HepG2 (cell line): ENCODE measurements around the gene SRSF12. TPM values are rescaled to one million over a fixed set of nuclear protein-coding genes. Genes with fewer than 3 reads are reported as not detected.

Source experiments
- ERF ChIP-seq: IDR thresholded peaks from 2 replicates; pipeline ENCODE4 v1.6.1; 2018; ENCODE audit warnings: missing biosample characterization, missing genetic modification reagents
- GATAD1 ChIP-seq: IDR thresholded peaks from 2 replicates; pipeline ENCODE4 v1.6.1; 2016; ENCODE audit warnings: missing genetic modification reagents, missing compliant biosample characterization
- HDAC6 ChIP-seq: fragments of 200-600 bp; sonication (generic); IDR thresholded peaks from 2 replicates; pipeline ENCODE4 v1.7.0; 2017; ENCODE audit warnings: mild to moderate bottlenecking, antibody characterized with exemption, low read length, low read depth
- KLF12 ChIP-seq: sonication (generic); formaldehyde crosslinking; IDR thresholded peaks from 2 replicates; pipeline ENCODE4 v1.4.0; 2020; ENCODE audit warnings: missing genetic modification reagents, borderline replicate concordance
- KLF6 ChIP-seq: IDR thresholded peaks from 2 replicates; pipeline ENCODE4 v1.8.0; 2016; ENCODE audit warnings: missing biosample characterization, missing genetic modification reagents
- SMYD3 ChIP-seq: sonication (generic); formaldehyde crosslinking; IDR thresholded peaks from 2 replicates; pipeline ENCODE4 v1.8.1; 2023; ENCODE audit warnings: mild to moderate bottlenecking, missing genetic modification reagents
- SRSF9 ChIP-seq: fragments of 200-400 bp; formaldehyde crosslinking; IDR thresholded peaks from 2 replicates; pipeline ENCODE4 v1.6.1; 2018; ENCODE audit warnings: borderline replicate concordance, mild to moderate bottlenecking, low read depth, low read length; ENCODE audit not compliant: insufficient read depth, poor library complexity, severe bottlenecking
- SUZ12 ChIP-seq: fragments of 150-350 bp; IDR thresholded peaks from 2 replicates; pipeline ENCODE4 v1.6.1; 2014; ENCODE audit warnings: low read depth, low read length
- ZBTB4 ChIP-seq: sonication (generic); formaldehyde crosslinking; IDR thresholded peaks from 2 replicates; pipeline ENCODE4 v1.4.0; 2020; ENCODE audit warnings: missing genetic modification reagents, mild to moderate bottlenecking, borderline replicate concordance
- ZBTB44 ChIP-seq: sonication (generic); formaldehyde crosslinking; IDR thresholded peaks from 2 replicates; pipeline ENCODE4 v1.4.0; 2020; ENCODE audit warnings: missing genetic modification reagents
- ZFP91 ChIP-seq: sonication (generic); formaldehyde crosslinking; IDR thresholded peaks from 2 replicates; pipeline ENCODE4 v1.9.0; 2022; ENCODE audit warnings: missing genetic modification reagents, mild to moderate bottlenecking, borderline replicate concordance
- ZNF329 ChIP-seq: sonication (generic); formaldehyde crosslinking; IDR thresholded peaks from 2 replicates; pipeline ENCODE4 v1.9.0; 2021; ENCODE audit warnings: low read depth, mild to moderate bottlenecking, missing genetic modification reagents
- polyA plus RNA-seq, 8 experiments: library from polyadenylated mRNA; depleted of rRNA in 3 of 8; stranded (reverse) in 7 of 8; unstranded in 1 of 8; fragments of >200 nt; fragmentation: Illumina TruSeq in 4 of 8; extraction: Trizol in 4 of 8; gene quantifications; 2 replicates each; pipeline versions ENCODE4 v1.2.1 to v1.2.3, GENCODE V29; 2011 to 2016; ENCODE audit warnings: low read depth in 4 of 8, missing spikeins in 1 of 8, mixed read lengths in 1 of 8; ENCODE audit not compliant: insufficient read depth in 1 of 8
- total RNA-seq, 5 experiments: library from RNA; depleted of rRNA; stranded (reverse); fragments of >200 nt; fragmentation: Illumina TruSeq; extraction: Trizol; gene quantifications; 2 replicates each; pipeline ENCODE4 v1.2.3, GENCODE V29; 2016; ENCODE audit warnings: low read depth in 1 of 5
- TF ChIP-seq, protein P1 (sequence below): sonication (generic); formaldehyde crosslinking; IDR thresholded peaks from 2 replicates; pipeline ENCODE4 v1.4.0; 2020; ENCODE audit warnings: missing genetic modification reagents
- TF ChIP-seq, protein P2 (sequence below): sonication (generic); formaldehyde crosslinking; IDR thresholded peaks from 2 replicates; pipeline ENCODE4 v1.8.0; 2022; ENCODE audit warnings: low read depth, missing genetic modification reagents

SRSF12 gene
- total and polyA plus RNA-seq, 2 of the 13 experiments (the other 11 are each of a cell fraction or from before 2014, with no cell fraction given) = 1.7 to 1.9 TPM

DNA sequence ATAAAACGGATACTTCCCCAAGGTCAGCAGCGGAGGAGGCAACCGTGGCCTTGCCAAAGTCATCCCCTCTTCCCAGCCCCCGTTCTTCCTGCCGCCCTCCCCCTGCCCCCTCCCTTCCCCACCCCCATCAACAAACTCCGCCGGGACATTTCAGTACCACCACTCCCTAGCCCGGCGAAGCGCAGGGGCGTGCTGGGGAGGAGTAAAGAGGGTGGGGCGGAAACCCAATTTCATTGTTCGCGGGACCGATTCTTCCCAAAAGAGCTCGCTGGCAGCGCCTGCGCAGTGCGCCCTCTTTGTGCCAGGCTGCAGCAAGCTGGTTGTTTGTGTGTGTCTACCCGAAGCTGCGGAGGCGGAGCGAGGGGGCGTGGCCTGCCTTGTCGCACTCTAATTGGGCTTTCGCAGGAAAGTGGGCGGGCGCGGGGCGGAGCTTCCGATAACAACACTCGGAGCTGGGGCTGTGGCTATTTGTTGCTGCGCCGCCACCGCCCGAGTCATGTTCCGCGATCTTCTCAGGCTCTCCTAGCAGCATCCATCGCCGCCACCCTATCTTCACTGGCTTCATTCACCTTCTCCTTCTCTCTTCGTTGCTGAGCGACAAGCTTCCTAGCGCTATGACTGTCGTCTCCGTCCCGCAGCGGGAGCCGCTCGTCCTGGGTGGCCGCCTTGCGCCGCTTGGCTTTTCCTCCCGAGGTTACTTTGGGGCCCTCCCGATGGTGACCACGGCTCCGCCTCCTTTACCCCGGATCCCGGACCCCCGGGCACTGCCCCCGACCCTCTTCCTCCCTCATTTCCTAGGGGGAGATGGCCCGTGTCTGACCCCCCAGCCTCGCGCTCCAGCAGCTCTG, 37.4 kb downstream of the SRSF12 start, which contains the start of gene PNRC1 (continued):
- TF ChIP-seq HDAC6 = no peak
- peak; percentile 81 for TF ChIP-seq KLF6
- 0 out of 2 replicates have a peak, but pooled peaks have one; percentile 43 for TF ChIP-seq ZNF329
- TF ChIP-seq, protein P1, sequence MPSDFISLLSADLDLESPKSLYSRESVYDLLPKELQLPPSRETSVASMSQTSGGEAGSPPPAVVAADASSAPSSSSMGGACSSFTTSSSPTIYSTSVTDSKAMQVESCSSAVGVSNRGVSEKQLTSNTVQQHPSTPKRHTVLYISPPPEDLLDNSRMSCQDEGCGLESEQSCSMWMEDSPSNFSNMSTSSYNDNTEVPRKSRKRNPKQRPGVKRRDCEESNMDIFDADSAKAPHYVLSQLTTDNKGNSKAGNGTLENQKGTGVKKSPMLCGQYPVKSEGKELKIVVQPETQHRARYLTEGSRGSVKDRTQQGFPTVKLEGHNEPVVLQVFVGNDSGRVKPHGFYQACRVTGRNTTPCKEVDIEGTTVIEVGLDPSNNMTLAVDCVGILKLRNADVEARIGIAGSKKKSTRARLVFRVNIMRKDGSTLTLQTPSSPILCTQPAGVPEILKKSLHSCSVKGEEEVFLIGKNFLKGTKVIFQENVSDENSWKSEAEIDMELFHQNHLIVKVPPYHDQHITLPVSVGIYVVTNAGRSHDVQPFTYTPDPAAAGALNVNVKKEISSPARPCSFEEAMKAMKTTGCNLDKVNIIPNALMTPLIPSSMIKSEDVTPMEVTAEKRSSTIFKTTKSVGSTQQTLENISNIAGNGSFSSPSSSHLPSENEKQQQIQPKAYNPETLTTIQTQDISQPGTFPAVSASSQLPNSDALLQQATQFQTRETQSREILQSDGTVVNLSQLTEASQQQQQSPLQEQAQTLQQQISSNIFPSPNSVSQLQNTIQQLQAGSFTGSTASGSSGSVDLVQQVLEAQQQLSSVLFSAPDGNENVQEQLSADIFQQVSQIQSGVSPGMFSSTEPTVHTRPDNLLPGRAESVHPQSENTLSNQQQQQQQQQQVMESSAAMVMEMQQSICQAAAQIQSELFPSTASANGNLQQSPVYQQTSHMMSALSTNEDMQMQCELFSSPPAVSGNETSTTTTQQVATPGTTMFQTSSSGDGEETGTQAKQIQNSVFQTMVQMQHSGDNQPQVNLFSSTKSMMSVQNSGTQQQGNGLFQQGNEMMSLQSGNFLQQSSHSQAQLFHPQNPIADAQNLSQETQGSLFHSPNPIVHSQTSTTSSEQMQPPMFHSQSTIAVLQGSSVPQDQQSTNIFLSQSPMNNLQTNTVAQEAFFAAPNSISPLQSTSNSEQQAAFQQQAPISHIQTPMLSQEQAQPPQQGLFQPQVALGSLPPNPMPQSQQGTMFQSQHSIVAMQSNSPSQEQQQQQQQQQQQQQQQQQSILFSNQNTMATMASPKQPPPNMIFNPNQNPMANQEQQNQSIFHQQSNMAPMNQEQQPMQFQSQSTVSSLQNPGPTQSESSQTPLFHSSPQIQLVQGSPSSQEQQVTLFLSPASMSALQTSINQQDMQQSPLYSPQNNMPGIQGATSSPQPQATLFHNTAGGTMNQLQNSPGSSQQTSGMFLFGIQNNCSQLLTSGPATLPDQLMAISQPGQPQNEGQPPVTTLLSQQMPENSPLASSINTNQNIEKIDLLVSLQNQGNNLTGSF (CRISPR knock-in tag) = no peak
- peak; percentile 37; the same call in 1 of the 2 replicates for TF ChIP-seq ZBTB4 (CRISPR knock-in tag)
- no peak for TF ChIP-seq SRSF9
- TF ChIP-seq, protein P2, sequence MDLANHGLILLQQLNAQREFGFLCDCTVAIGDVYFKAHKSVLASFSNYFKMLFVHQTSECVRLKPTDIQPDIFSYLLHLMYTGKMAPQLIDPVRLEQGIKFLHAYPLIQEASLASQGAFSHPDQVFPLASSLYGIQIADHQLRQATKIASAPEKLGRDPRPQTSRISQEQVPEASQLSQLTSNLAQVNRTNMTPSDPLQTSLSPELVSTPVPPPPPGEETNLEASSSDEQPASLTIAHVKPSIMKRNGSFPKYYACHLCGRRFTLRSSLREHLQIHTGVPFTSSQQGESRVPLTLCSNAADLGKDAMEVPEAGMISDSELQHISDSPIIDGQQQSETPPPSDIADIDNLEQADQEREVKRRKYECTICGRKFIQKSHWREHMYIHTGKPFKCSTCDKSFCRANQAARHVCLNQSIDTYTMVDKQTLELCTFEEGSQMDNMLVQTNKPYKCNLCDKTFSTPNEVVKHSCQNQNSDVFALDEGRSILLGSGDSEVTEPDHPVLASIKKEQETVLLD = no peak
- peak; percentile 87 for TF ChIP-seq ERF (CRISPR knock-in tag)
- TF ChIP-seq KLF12 (CRISPR knock-in tag) = no peak
- 0 out of 2 replicates have a peak, but pooled peaks have one; percentile 53 for TF ChIP-seq ZBTB44
- TF ChIP-seq GATAD1 (CRISPR knock-in tag) = 0 out of 2 replicates have a peak, but pooled peaks have one; percentile 28
- TF ChIP-seq SMYD3 (CRISPR knock-in tag) = no peak
- TF ChIP-seq ZFP91 = peak; percentile 83
- no peak for TF ChIP-seq SUZ12
